Body of pancreas (tissue), 4 donors: ENCODE measurements around the gene TEX13B. TPM values are rescaled to one million over a fixed set of nuclear protein-coding genes. Genes with fewer than 3 reads are reported as not detected.

Experiments used
- ATAC-seq: fragments of 150-250 bp; one replicate; pipeline ENCODE4 v1.9.1; 2016
- DNase-seq, 4 donors: peaks; one replicate each; pipeline ENCODE4 v3.0.0-alpha.2; 2019
- H3K27ac ChIP-seq, 4 donors: fragments of 200-600 bp; sonication (generic); 1 replicate in 3 of 4; 2 replicates in 1 of 4; pipeline versions ENCODE4 v1.5.1 to v1.6.1; 2016 to 2019; ENCODE audit warnings: mild to moderate bottlenecking in 1 of 4, mixed read lengths in 1 of 4, moderate library complexity in 1 of 4
- H3K27me3 ChIP-seq, 2 donors: fragments of 200-600 bp; sonication (generic); one replicate each; pipeline ENCODE4 v1.6.0; 2016; ENCODE audit warnings: mild to moderate bottlenecking in 1 of 2
- H3K36me3 ChIP-seq, 2 donors: fragments of 200-600 bp; sonication (generic); replicated peaks in 1 of 2; 2 replicates each; pipeline ENCODE4 v1.5.1; 2016; ENCODE audit warnings: low read depth in 2 of 2; ENCODE audit not compliant: insufficient read depth in 1 of 2
- H3K4me1 ChIP-seq: fragments of 200-600 bp; sonication (generic); one replicate; pipeline ENCODE4 v1.6.0; 2016
- H3K4me3 ChIP-seq, 2 donors: fragments of 200-600 bp; sonication (generic); 1 replicate in 1 of 2; 2 replicates in 1 of 2; pipeline ENCODE4 v1.5.1; 2016 to 2019
- H3K9me3 ChIP-seq, 3 donors: fragments of 200-600 bp; sonication (generic); 1 replicate in 2 of 3; 2 replicates in 1 of 3; pipeline ENCODE4 v1.5.1; 2016
- POLR2A ChIP-seq, 3 donors: fragments of 450-650 bp; IDR thresholded peaks; one replicate each; pipeline ENCODE4 v1.6.1; 2016; ENCODE audit warnings: antibody characterized with exemption in 3 of 3, mild to moderate bottlenecking in 2 of 3
- WGBS, 2 donors: methylation state at CpG; one replicate each; pipeline ENCODE4 v1.1.5; 2017; 5-methylcytosine and 5-hydroxymethylcytosine counted together
- intact Hi-C: fragments of 100-400 bp; cut with DNase I; formaldehyde crosslinking; loops from one replicate; pipeline ENCODE4 v1.15.1; 2023
- total RNA-seq, 2 donors: library from RNA; depleted of rRNA; stranded (reverse); fragments of >200 nt; gene quantifications; one replicate each; pipeline ENCODE4 v1.1.0, GENCODE V29; 2016
- TF ChIP-seq, protein P1 (sequence below), 7 experiments: fragments of 450-650 bp in 4 of 7; fragments of 200-600 bp in 3 of 7; sonication (generic) in 3 of 7; IDR thresholded peaks; one replicate each; pipeline ENCODE4 v1.5.1; 2016 to 2019; ENCODE audit warnings: antibody characterized with exemption in 7 of 7

The TEX13B gene, protein sequence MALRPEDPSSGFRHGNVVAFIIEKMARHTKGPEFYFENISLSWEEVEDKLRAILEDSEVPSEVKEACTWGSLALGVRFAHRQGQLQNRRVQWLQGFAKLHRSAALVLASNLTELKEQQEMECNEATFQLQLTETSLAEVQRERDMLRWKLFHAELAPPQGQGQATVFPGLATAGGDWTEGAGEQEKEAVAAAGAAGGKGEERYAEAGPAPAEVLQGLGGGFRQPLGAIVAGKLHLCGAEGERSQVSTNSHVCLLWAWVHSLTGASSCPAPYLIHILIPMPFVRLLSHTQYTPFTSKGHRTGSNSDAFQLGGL
- total RNA-seq = not detected

DNA sequence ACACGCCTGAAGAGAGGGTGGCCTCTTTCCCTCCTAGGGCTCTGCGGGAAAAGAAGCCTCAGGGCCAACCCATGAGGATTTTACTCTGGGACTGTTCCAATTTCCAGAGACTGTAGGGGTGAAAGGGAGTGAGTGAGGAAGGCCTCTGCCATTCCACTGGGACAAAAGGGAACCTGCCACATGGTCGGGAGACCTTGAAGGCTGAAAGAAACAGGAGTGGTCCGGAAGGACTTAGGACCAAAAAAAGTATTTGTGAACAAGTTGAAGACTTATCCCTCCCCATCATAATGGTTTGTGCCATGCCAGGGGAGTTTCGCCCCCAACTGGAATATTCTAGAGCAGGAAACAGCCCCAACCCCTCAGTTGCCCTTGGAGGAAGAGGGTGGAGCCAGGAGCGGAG, at the start of gene TEX13B:
Gene TEX13B (minus strand): TSS at position 15 of the 400 bp plus-strand sequence. CDS start 243 bp downstream, outside the sequence.
- Histone ChIP-seq H3K27ac (no peak within 1 kb of the TSS), H3K4me3 (no peak within 1 kb of the TSS), H3K27me3 (no peaks in the 10 kb centered on the region), H3K36me3 (no peaks in the 10 kb centered on the region), H3K4me1 (no peaks in the 10 kb centered on the region), H3K9me3 (no peaks in the 10 kb centered on the region)
- 83 to 89% methylated on average over 2 to 5 of the region's 6 CpGs for WGBS, 2 donors
- TF ChIP-seq, protein P1, sequence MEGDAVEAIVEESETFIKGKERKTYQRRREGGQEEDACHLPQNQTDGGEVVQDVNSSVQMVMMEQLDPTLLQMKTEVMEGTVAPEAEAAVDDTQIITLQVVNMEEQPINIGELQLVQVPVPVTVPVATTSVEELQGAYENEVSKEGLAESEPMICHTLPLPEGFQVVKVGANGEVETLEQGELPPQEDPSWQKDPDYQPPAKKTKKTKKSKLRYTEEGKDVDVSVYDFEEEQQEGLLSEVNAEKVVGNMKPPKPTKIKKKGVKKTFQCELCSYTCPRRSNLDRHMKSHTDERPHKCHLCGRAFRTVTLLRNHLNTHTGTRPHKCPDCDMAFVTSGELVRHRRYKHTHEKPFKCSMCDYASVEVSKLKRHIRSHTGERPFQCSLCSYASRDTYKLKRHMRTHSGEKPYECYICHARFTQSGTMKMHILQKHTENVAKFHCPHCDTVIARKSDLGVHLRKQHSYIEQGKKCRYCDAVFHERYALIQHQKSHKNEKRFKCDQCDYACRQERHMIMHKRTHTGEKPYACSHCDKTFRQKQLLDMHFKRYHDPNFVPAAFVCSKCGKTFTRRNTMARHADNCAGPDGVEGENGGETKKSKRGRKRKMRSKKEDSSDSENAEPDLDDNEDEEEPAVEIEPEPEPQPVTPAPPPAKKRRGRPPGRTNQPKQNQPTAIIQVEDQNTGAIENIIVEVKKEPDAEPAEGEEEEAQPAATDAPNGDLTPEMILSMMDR (IDR thresholded peaks at IDR 0.05) = no peak
- TF ChIP-seq POLR2A (IDR thresholded peaks at IDR 0.05) = no peak
- DNase-seq (no peak), ATAC-seq (no peak)
- intact Hi-C loops = no loop called here

DNA sequence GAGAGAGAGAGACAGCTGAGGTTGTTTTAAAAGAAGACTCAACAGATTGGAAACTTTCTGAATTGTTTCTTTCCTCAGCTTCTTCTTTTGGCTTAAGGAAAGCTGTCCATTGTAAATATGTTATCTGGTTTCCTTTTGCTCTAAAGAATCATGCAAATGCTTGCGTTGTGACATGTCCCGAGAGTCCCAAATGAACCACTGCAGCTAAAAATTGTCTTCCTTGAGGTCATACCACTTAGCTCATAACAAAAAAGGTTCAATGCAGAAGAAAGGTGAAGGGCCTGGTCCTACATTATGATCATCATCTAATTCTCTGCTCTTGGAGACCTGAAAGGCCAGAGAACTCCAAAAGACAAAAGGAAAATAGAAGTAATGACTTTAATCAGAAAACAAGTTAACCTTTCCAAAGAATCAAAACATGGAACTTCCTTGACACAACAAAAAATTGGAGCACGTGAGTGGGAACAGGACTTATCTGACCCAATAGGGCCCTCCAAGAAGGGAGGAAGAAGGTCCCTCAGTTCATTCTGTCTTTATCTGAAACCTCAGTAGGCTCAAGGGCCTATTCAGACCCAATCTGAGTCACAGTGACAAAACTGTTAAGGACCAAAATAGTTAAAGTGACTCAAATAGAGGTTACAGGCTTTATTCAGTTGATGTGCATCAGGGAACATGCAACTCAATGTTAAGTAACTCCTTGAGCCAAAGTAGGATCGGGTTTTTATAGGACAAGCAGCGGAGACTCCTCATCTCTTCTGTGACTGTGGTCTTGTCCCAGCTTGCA, 48.0 kb upstream of the TEX13B start:
- no peaks in the 10 kb centered on the region for H3K27me3 ChIP-seq
- H3K36me3 ChIP-seq = no peaks in the 10 kb centered on the region
- WGBS, 2 donors = 88 to 90% methylated on average over 5 of the region's 5 CpGs
- no peak for TF ChIP-seq POLR2A (IDR thresholded peaks at IDR 0.05)
- TF ChIP-seq, protein P1 (IDR thresholded peaks at IDR 0.05) = no peak
- ATAC-seq = no peak
- DNase-seq = no peak
- no peaks in the 10 kb centered on the region for H3K4me1 ChIP-seq
- intact Hi-C loops = no loop called here
- H3K9me3 ChIP-seq = no peaks in the 10 kb centered on the region
- H3K27ac ChIP-seq = no peak overlapping the region
- H3K4me3 ChIP-seq = no peak overlapping the region

DNA sequence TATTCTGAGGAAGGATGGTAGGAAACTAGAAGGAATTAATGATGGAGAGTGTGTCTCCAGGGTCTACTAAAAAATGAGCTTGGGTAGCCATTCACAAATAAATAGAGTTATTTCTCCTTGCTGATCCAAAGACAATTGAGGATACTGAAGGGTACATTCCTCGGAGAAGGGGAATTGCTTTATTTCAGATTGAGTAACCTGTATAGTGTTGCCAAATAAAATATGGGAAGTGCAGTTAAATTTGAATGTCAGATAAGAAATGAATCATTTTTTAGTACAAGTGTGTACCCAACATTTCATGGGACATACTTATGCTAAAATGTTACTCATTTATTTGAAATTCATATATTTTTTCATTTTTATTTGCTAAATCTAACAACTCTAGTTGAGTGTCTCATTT, 46.7 kb upstream of the TEX13B start:
- Histone ChIP-seq H3K36me3 (no peaks in the 10 kb centered on the region), H3K4me1 (no peaks in the 10 kb centered on the region), H3K27ac (no peak overlapping the region), H3K9me3 (no peaks in the 10 kb centered on the region), H3K27me3 (no peaks in the 10 kb centered on the region), H3K4me3 (no peak overlapping the region)
- 73 to 93% methylated on average over 1 of the region's 1 CpG for WGBS, 2 donors
- ATAC-seq (no peak), DNase-seq (no peak)
- intact Hi-C loops = no loop called here
- no peak for TF ChIP-seq POLR2A (IDR thresholded peaks at IDR 0.05)
- TF ChIP-seq, protein P1 (IDR thresholded peaks at IDR 0.05) = no peak

DNA sequence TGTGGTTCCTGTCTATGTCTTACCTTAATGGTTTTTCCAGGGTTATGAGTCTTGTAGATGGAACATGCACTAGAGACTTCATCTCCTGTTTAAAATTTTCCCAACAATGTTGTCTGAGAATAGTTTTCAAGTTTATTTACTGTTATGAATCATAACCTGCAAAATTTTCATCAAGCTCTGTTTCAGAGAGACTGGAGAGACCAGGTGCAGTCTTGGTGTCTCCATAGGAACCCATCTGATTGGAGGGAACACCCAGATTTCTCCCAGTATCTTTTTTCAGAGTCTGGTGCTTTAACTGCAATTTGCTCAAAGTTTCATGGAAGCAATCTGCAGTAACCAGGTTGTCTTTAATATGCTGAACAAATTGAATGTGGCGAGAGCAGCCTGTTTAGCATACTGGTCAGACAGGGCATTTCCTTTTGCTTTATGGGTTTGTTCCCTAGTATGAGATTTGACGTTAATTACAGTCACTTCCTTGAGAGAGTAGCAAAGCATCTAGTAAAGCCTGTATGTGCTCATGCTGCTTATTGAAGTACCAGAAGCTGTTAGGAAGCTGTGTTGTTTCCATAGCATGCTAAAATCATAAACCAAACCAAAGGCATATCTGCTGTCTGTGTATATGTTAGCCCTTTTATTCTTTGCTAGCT, 43.9 kb upstream of the TEX13B start:
- DNase-seq = no peak
- intact Hi-C loops = no loop called here
- no peak overlapping the region for H3K4me3 ChIP-seq
- H3K9me3 ChIP-seq = no peaks in the 10 kb centered on the region
- ATAC-seq = no peak
- no peaks in the 10 kb centered on the region for H3K27me3 ChIP-seq
- H3K36me3 ChIP-seq = no peaks in the 10 kb centered on the region
- WGBS, 2 donors = 46 to 68% methylated on average over 2 of the region's 2 CpGs
- TF ChIP-seq POLR2A (IDR thresholded peaks at IDR 0.05) = no peak
- TF ChIP-seq, protein P1 (IDR thresholded peaks at IDR 0.05) = no peak
- H3K4me1 ChIP-seq = no peaks in the 10 kb centered on the region
- H3K27ac ChIP-seq = no peak overlapping the region
